ENCODE results near the gene HOXA6. TPM values are rescaled to one million over a fixed set of nuclear protein-coding genes. Genes with fewer than 3 reads are reported as not detected.

The HOXA6 gene
- total and polyA plus RNA-seq, 2 of the 4 experiments (the other 2 are of a cell fraction): 1.4 to 1.8 TPM

DNA sequence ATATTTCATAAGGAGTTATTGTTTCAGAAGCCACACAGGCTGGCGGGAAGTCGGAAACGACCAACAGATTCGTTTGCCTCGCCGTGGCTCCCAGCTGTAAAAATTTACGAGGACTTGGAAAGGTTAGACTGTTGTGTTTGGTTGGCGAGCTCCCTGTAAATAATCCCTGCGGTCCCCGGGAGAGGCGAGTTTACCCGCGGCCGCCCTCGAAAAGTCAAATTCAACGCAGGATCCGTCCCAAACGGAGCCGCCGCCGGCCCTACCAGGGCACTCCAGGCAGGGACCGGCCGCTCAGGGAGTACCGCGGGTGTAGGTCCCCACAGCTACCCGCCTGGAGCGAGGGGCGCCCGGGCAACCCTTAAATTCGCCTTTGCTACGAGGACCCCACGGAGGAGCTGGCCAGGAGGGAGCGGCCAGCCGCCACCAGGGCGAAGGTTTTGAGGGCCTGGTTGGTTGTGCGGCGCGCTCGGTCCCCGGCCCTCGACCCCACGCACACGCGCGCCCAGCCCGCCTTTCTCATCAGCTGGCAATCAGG lies 18.5 kb upstream of the HOXA6 start:
- no TSS peak for BruUV-seq (replicated peaks)
- dilution Hi-C loops (cut with HindIII; ENCODE audit: low sequenced_read_pairs, unreplicated experiment): no loop called here
- H3K14ac ChIP-seq (replicated peaks; ENCODE audit: low read depth, low read length): no peak overlapping the region
- H3K36me3 ChIP-seq (ENCODE audit: control insufficient read depth, insufficient read depth, low read length): no peaks in the 10 kb centered on the region
- no peak overlapping the region for H2BK120ac ChIP-seq (ENCODE audit: low read depth, low read length)
- no peak overlapping the region for H3K4me3 ChIP-seq (ENCODE audit: insufficient read depth, low read depth, low read length)
- ChIA-PET POLR2A (ENCODE audit: unreplicated experiment) (no interaction called here), CTCF (interaction anchor here (1.0 to 1.6 kb wide), 2 partner anchors 15 to 30 kb away, joined by 3 read pairs; no protein-coding TSS in a partner anchor)
- no peak overlapping the region for H2BK5ac ChIP-seq (ENCODE audit: low read depth, low read length, poor library complexity, severe bottlenecking)
- H4K20me1 ChIP-seq (ENCODE audit: insufficient read depth, low read length): 0 out of 2 replicates have a peak, but pooled peaks cover 3% of the 10 kb centered on the region
- 8% methylated on average over 16 of the region's 46 CpGs; no CpG with 5 or more reads in 1 of the 2 experiments for WGBS, 2 experiments (ENCODE audit: extremely low coverage in 2 of 2, insufficient read length in 1 of 2)
- H3K9ac ChIP-seq (ENCODE audit: low read depth, low read length): no peak overlapping the region
- no peak overlapping the region for H2BK20ac ChIP-seq (ENCODE audit: low read depth, low read length)
- no peak overlapping the region for H2AK9ac ChIP-seq (replicated peaks; ENCODE audit: low read depth, low read length, poor library complexity)
- in situ Hi-C loops (cut with MboI; ENCODE audit: low sequenced_read_pairs): no loop called here
- H3K9me1 ChIP-seq (ENCODE audit: insufficient read depth, low read length): no peaks in the 10 kb centered on the region
- DNase-seq: no peak
- no peaks in the 10 kb centered on the region for H3K4me1 ChIP-seq (ENCODE audit: control insufficient read depth, insufficient read depth, low read length)
- no peak overlapping the region for H3K23ac ChIP-seq (ENCODE audit: low read depth, low read length)
- peaks cover 21% of the 10 kb centered on the region for H3K9me3 ChIP-seq (ENCODE audit: control insufficient read depth, insufficient read depth, low read length)
- H4K5ac ChIP-seq (ENCODE audit: low read depth, low read length): no peak overlapping the region
- intact Hi-C loops (cut with micrococcal nuclease): loop anchor here (10.0 kb wide), 1 partner anchor 1911 kb away; no protein-coding TSS in a partner anchor
- H2AFZ ChIP-seq (replicated peaks; ENCODE audit: low read length, poor library complexity): peak overlapping the region; percentile 67
- no peak overlapping the region for H2AK5ac ChIP-seq (ENCODE audit: low read depth, low read length)
- H3K56ac ChIP-seq (ENCODE audit: extremely low read depth, insufficient read depth, low read length): no peak overlapping the region
- no peak for ATAC-seq (ENCODE audit: low read depth)
- no peaks in the 10 kb centered on the region for H3K79me1 ChIP-seq (ENCODE audit: low read depth in 1 of 2, low read length in 2 of 2)
- no peak overlapping the region for H3K4ac ChIP-seq (ENCODE audit: low read depth, low read length)
- no peak overlapping the region for H2BK15ac ChIP-seq (ENCODE audit: low read depth, low read length)
- H4K91ac ChIP-seq (ENCODE audit: insufficient read depth, low read depth, low read length): no peak overlapping the region
- no peak overlapping the region for H4K8ac ChIP-seq (ENCODE audit: low read depth in 2 of 2, low read length in 2 of 2)
- no peak overlapping the region for H3K4me2 ChIP-seq (ENCODE audit: low read depth, low read length)
- H3K27ac ChIP-seq (ENCODE audit: insufficient read depth, low read length): no peak overlapping the region
- H3K18ac ChIP-seq (ENCODE audit: low read depth, low read length): no peak overlapping the region
- TF ChIP-seq, protein P1, sequence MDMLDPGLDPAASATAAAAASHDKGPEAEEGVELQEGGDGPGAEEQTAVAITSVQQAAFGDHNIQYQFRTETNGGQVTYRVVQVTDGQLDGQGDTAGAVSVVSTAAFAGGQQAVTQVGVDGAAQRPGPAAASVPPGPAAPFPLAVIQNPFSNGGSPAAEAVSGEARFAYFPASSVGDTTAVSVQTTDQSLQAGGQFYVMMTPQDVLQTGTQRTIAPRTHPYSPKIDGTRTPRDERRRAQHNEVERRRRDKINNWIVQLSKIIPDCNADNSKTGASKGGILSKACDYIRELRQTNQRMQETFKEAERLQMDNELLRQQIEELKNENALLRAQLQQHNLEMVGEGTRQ (IDR thresholded peaks at IDR 0.05; ENCODE audit: low read depth, low read length): no peak
- TF ChIP-seq RAD21 (IDR thresholded peaks at IDR 0.05; ENCODE audit: low read length): no peak
- TF ChIP-seq BHLHE40 (IDR thresholded peaks at IDR 0.05; ENCODE audit: low read depth, low read length): no peak
- TF ChIP-seq MXI1 (IDR thresholded peaks at IDR 0.05; ENCODE audit: borderline replicate concordance, low read depth, low read length): no peak
- TF ChIP-seq RCOR1 (IDR thresholded peaks at IDR 0.05; ENCODE audit: insufficient replicate concordance, low read length): no peak
- no peak for TF ChIP-seq SMC3 (IDR thresholded peaks at IDR 0.05; ENCODE audit: low read depth, low read length)
- TF ChIP-seq, protein P2, sequence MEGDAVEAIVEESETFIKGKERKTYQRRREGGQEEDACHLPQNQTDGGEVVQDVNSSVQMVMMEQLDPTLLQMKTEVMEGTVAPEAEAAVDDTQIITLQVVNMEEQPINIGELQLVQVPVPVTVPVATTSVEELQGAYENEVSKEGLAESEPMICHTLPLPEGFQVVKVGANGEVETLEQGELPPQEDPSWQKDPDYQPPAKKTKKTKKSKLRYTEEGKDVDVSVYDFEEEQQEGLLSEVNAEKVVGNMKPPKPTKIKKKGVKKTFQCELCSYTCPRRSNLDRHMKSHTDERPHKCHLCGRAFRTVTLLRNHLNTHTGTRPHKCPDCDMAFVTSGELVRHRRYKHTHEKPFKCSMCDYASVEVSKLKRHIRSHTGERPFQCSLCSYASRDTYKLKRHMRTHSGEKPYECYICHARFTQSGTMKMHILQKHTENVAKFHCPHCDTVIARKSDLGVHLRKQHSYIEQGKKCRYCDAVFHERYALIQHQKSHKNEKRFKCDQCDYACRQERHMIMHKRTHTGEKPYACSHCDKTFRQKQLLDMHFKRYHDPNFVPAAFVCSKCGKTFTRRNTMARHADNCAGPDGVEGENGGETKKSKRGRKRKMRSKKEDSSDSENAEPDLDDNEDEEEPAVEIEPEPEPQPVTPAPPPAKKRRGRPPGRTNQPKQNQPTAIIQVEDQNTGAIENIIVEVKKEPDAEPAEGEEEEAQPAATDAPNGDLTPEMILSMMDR (conservative IDR thresholded peaks at IDR 0.05; ENCODE audit: low read depth, low read length): no peak
- no peak for TF ChIP-seq POLR2A (IDR thresholded peaks at IDR 0.05; ENCODE audit: low read depth, low read length)
- TF ChIP-seq RFX5 (IDR thresholded peaks at IDR 0.05; ENCODE audit: low read depth, low read length): no peak
- no peak for TF ChIP-seq CEBPB (IDR thresholded peaks at IDR 0.05; ENCODE audit: low read depth, low read length)
- no peak for TF ChIP-seq MAZ (IDR thresholded peaks at IDR 0.05; ENCODE audit: borderline replicate concordance, low read depth, low read length)
- TF ChIP-seq NFE2L2 (IDR thresholded peaks at IDR 0.05; ENCODE audit: low read depth, low read length): no peak
- H3K27me3 ChIP-seq (ENCODE audit: control insufficient read depth, insufficient read depth, low read length): peaks cover 76% of the 10 kb centered on the region
